Endothelial cell of umbilical vein (primary cell): ENCODE results near the gene RLN2. TPM values are rescaled to one million over a fixed set of nuclear protein-coding genes. Genes with fewer than 3 reads are reported as not detected.
"Not testable (repeated sequence)": the region's sequence is repeated elsewhere in the genome, so short reads cannot be mapped to it uniquely, and the experiment has no call there.

Experiments
- BruUV-seq: library from RNA; stranded (reverse); fragments of 400-500 nt; replicated peaks from 2 replicates; lab custom pipeline; 2021; lab: Mats Ljungman, UMichigan
- CTCF ChIA-PET: fragments of 300-600, 350-600 bp; sonication (Branson Sonifier 250); formaldehyde crosslinking; loops from one replicate; lab custom pipeline; 2021; ENCODE audit warnings: antibody characterized with exemption, inconsistent platforms; lab: Charles Lee
- POLR2A ChIA-PET: fragments of 300-600, 350-600 bp; sonication (Branson Sonifier 250); formaldehyde crosslinking; loops from one replicate; lab custom pipeline; 2021; ENCODE audit warnings: antibody characterized with exemption, inconsistent platforms; lab: Charles Lee
- DNase-seq: peaks from one replicate; pipeline ENCODE4 v3.0.0-alpha.2; 2011; ENCODE audit warnings: low read depth, low spot score
- FAIRE-seq: peaks from 2 replicates; lab custom pipeline; 2011; peaks lifted over from hg19 to GRCh38; lab: Jason Lieb, UNC
- H2AFZ ChIP-seq: 2 replicates; pipeline ENCODE4 v1.6.0; 2012; ENCODE audit warnings: low read depth, low read length, control low read depth, inconsistent platforms
- H3K27ac ChIP-seq: 2 replicates; pipeline ENCODE4 v1.5.1; 2011; ENCODE audit warnings: low read depth, mild to moderate bottlenecking, control low read depth, low read length, moderate library complexity; ENCODE audit not compliant: insufficient read depth
- H3K27me3 ChIP-seq, 2 experiments: 2 replicates each; pipeline versions ENCODE4 v1.6.0 to v1.6.1; 2011; ENCODE audit warnings: low read length in 2 of 2, mixed read lengths in 1 of 2; ENCODE audit not compliant: control insufficient read depth in 2 of 2, insufficient read depth in 2 of 2
- H3K36me3 ChIP-seq, 2 experiments: 2 replicates in 1 of 2; 3 replicates in 1 of 2; pipeline ENCODE4 v1.5.1; 2011; ENCODE audit warnings: low read length in 2 of 2, mild to moderate bottlenecking in 1 of 2, moderate library complexity in 1 of 2; ENCODE audit not compliant: control insufficient read depth in 2 of 2, insufficient read depth in 2 of 2; ENCODE audit errors: extremely low read depth in 1 of 2
- H3K4me1 ChIP-seq: 3 replicates; pipeline ENCODE4 v1.5.1; 2011; ENCODE audit warnings: mild to moderate bottlenecking, low read length; ENCODE audit not compliant: control insufficient read depth, insufficient read depth; ENCODE audit errors: extremely low read depth
- H3K4me2 ChIP-seq: 2 replicates; pipeline ENCODE4 v1.6.1; 2011; ENCODE audit warnings: low read length, control low read depth, mixed read lengths; ENCODE audit not compliant: insufficient read depth
- H3K4me3 ChIP-seq, 3 experiments: fragments of 200-600 bp in 1 of 3; sonication (generic), shearing (Covaris generic) in 1 of 3; replicated peaks in 1 of 3; 2 replicates each; pipeline ENCODE4 v1.5.1; 2011 to 2016; ENCODE audit warnings: control low read depth in 3 of 3, low read length in 3 of 3, mild to moderate bottlenecking in 2 of 3, inconsistent platforms in 1 of 3, low read depth in 1 of 3, moderate library complexity in 1 of 3; ENCODE audit not compliant: insufficient read depth in 1 of 3
- H3K79me2 ChIP-seq: 2 replicates; pipeline ENCODE4 v1.6.0; 2012; ENCODE audit warnings: low read length, inconsistent platforms; ENCODE audit not compliant: control insufficient read depth, insufficient read depth
- H3K9ac ChIP-seq: replicated peaks from 2 replicates; pipeline ENCODE3; 2011; ENCODE audit warnings: low read length, control low read depth; ENCODE audit not compliant: insufficient read depth; ENCODE audit errors: extremely low read depth
- H3K9me1 ChIP-seq: replicated peaks from 3 replicates; pipeline ENCODE4 v1.6.0; 2011; ENCODE audit warnings: mild to moderate bottlenecking, low read length; ENCODE audit not compliant: control insufficient read depth, insufficient read depth; ENCODE audit errors: extremely low read depth
- H3K9me3 ChIP-seq: replicated peaks from 2 replicates; pipeline ENCODE4 v1.5.1; 2012; ENCODE audit warnings: low read length, inconsistent platforms; ENCODE audit not compliant: control insufficient read depth, insufficient read depth
- H4K20me1 ChIP-seq: replicated peaks from 2 replicates; pipeline ENCODE3; 2011; ENCODE audit warnings: mild to moderate bottlenecking, low read length; ENCODE audit not compliant: control insufficient read depth, insufficient read depth; ENCODE audit errors: extremely low read depth
- CTCF ChIP-seq, 2 donors: IDR thresholded peaks; 1 replicate in 1 of 2; 2 replicates in 1 of 2; pipeline ENCODE4 v1.5.1; 2011; ENCODE audit warnings: low read length in 2 of 2, mild to moderate bottlenecking in 2 of 2, moderate library complexity in 2 of 2, control low read depth in 1 of 2, inconsistent platforms in 1 of 2, low read depth in 1 of 2; ENCODE audit not compliant: insufficient read depth in 1 of 2; ENCODE audit errors: extremely low read depth in 1 of 2
- FOS ChIP-seq: IDR thresholded peaks from 2 replicates; pipeline ENCODE4 v1.6.1; 2011; ENCODE audit warnings: mild to moderate bottlenecking, low read length, moderate library complexity, borderline replicate concordance; ENCODE audit not compliant: insufficient read depth
- GATA2 ChIP-seq: IDR thresholded peaks from 2 replicates; pipeline ENCODE4 v1.7.0; 2011; ENCODE audit warnings: low read depth, mild to moderate bottlenecking, moderate library complexity, mixed read lengths, low read length; ENCODE audit not compliant: insufficient read length, insufficient read depth
- MAX ChIP-seq: IDR thresholded peaks from 2 replicates; pipeline ENCODE4 v1.6.1; 2011; ENCODE audit not compliant: insufficient read depth, insufficient read length
- MYC ChIP-seq: IDR thresholded peaks from one replicate; pipeline ENCODE4 v1.6.1; 2011; ENCODE audit warnings: mild to moderate bottlenecking, low read depth, low read length
- POLR2AphosphoS5 ChIP-seq: IDR thresholded peaks from 2 replicates; pipeline ENCODE4 v1.6.1; 2012; ENCODE audit warnings: low read depth, mild to moderate bottlenecking, control low read depth, low read length, moderate library complexity; ENCODE audit not compliant: insufficient read depth
- dilution Hi-C: fragments of 300-500 bp; cut with MboI; formaldehyde crosslinking; loops from one replicate; pipeline ENCODE4 v1.15.0; 2019; ENCODE audit warnings: low sequenced_read_pairs; ENCODE audit not compliant: extremely low pct_ligation_motif_present
- intact Hi-C: fragments of 100-400 bp; cut with micrococcal nuclease; formaldehyde crosslinking; loops from one replicate; pipeline ENCODE4 v1.10.0; 2022
- polyA plus RNA-seq, 4 experiments: library from polyadenylated mRNA; depleted of rRNA in 3 of 4; stranded (reverse) in 3 of 4; unstranded in 1 of 4; fragments of >200 nt; gene quantifications; 2 replicates each; pipeline versions ENCODE4 v1.2.1 to v1.2.3, GENCODE V29; 2011 to 2012; ENCODE audit warnings: missing spikeins in 1 of 4
- total RNA-seq: library from RNA; stranded (reverse); gene quantifications from 2 replicates; pipeline ENCODE4 v1.2.3, GENCODE V29; 2021

RLN2 gene
- total and polyA plus RNA-seq, 2 donors (not counting 3 experiments of a cell fraction or from before 2014, with no cell fraction given), result 0.41 TPM; not detected in 1

- H3K36me3 ChIP-seq, result no peaks in the 10 kb centered on the region
- H3K9ac ChIP-seq, result no peak overlapping the region
- no peak overlapping the region for H3K27ac ChIP-seq
- no peak for TF ChIP-seq GATA2
- TF ChIP-seq POLR2AphosphoS5, result no peak
- no peak for TF ChIP-seq MAX
- no peak for TF ChIP-seq FOS
- no peak for TF ChIP-seq CTCF (IDR thresholded peaks at IDR 0.05; ENCODE audit: extremely low read depth in 1 of 2, insufficient read depth in 1 of 2, low read depth in 1 of 2, low read length in 2 of 2)
- TF ChIP-seq MYC, result no peak
- DNase-seq (no peak), FAIRE-seq (peak; percentile 31)
- H3K9me1 ChIP-seq, result no peaks in the 10 kb centered on the region
- no peaks in the 10 kb centered on the region for H4K20me1 ChIP-seq
- H3K9me3 ChIP-seq, result no peaks in the 10 kb centered on the region
- no peak overlapping the region for H2AFZ ChIP-seq
- BruUV-seq, result no TSS peak
- CTCF ChIA-PET, result interaction anchor here (0.6 to 1.2 kb wide), 3 partner anchors 9 to 167 kb away, joined by 3 to 5 read pairs (median 4); no protein-coding TSS in a partner anchor
- H3K27me3 ChIP-seq, result no peaks in the 10 kb centered on the region
- H3K4me1 ChIP-seq, result no peaks in the 10 kb centered on the region
- no peak overlapping the region for H3K4me3 ChIP-seq
- dilution Hi-C loops (no loop called here), intact Hi-C loops (no loop called here)
- POLR2A ChIA-PET, result no interaction called here
- no peaks in the 10 kb centered on the region for H3K79me2 ChIP-seq
- H3K4me2 ChIP-seq, result no peak overlapping the region
These were observed 48.2 kb upstream of the RLN2 start for GRCh38 chr9:5352637-5353248.

- POLR2A ChIA-PET, H3K9ac ChIP-seq, H3K9me3 ChIP-seq, H3K4me2 ChIP-seq, H3K36me3 ChIP-seq, H4K20me1 ChIP-seq, H3K27me3 ChIP-seq, H3K4me1 ChIP-seq, H3K79me2 ChIP-seq, H3K27ac ChIP-seq, intact Hi-C loops, CTCF ChIA-PET, H3K9me1 ChIP-seq, dilution Hi-C loops, H3K4me3 ChIP-seq: not testable (repeated sequence)
- FAIRE-seq, result peak; percentile 96
- peak within 1 kb of the TSS; percentile 29 for H2AFZ ChIP-seq
- DNase-seq, result peak; percentile 13
- TSS peak; percentile 14 for BruUV-seq
These were observed 34.8 kb upstream of the RLN2 start, which contains the start of gene RLN1 for GRCh38 chr9:5338992-5339981. Gene RLN1, minus strand, starts transcription at chr9:5339876. Its CDS starts 130 bp downstream, at chr9:5339746.
